HK-2 (cell line): ENCODE measurements around the gene ARHGEF3.
A peak's percentile ranks its signal among the peaks of the same experiment; 100 is the strongest.

Experiments used
- DNase-seq: peaks from one replicate; pipeline ENCODE4 v3.0.0-alpha.2; 2018; ENCODE audit not compliant: unreplicated experiment

ARHGEF3 gene

GRCh38 chr3:56823421-56823926 lies 21.7 kb upstream of the ARHGEF3 start:
- no peak for DNase-seq

- DNase-seq: no peak
These were observed 20.8 kb upstream of the ARHGEF3 start for GRCh38 chr3:56822501-56822900.

GRCh38 chr3:56819016-56819809 lies 17.5 kb upstream of the ARHGEF3 start:
- DNase-seq: no peak

- no peak for DNase-seq
These were observed 16.6 kb upstream of the ARHGEF3 start for GRCh38 chr3:56818156-56818985.

- no peak for DNase-seq
These were observed 15.9 kb upstream of the ARHGEF3 start for GRCh38 chr3:56817646-56818045.

GRCh38 chr3:56816061-56816460 lies 14.3 kb upstream of the ARHGEF3 start:
- DNase-seq: no peak

- no peak for DNase-seq
These were observed 13.8 kb upstream of the ARHGEF3 start for GRCh38 chr3:56815589-56815988.

GRCh38 chr3:56813653-56813960 lies 11.9 kb upstream of the ARHGEF3 start:
- DNase-seq: no peak

GRCh38 chr3:56812754-56813652 lies 11.3 kb upstream of the ARHGEF3 start:
- DNase-seq: no peak

GRCh38 chr3:56811546-56812202 lies 9.9 kb upstream of the ARHGEF3 start:
- no peak for DNase-seq

GRCh38 chr3:56810577-56811545 lies 9.1 kb upstream of the ARHGEF3 start:
- DNase-seq: no peak

GRCh38 chr3:56806407-56806806 lies 4.7 kb upstream of the ARHGEF3 start:
- no peak for DNase-seq

GRCh38 chr3:56802790-56803189 lies 1.0 kb upstream of the ARHGEF3 start:
- no peak for DNase-seq

- no peak for DNase-seq
These were observed 613 bp upstream of the ARHGEF3 start for GRCh38 chr3:56802378-56802745.

- peak; percentile 0 for DNase-seq
These were observed 702 bp downstream of the ARHGEF3 start for GRCh38 chr3:56800832-56801661.

- peak; percentile 11 for DNase-seq
These were observed 1.5 kb downstream of the ARHGEF3 start for GRCh38 chr3:56800130-56800831.

- DNase-seq: no peak
These were observed 2.4 kb downstream of the ARHGEF3 start for GRCh38 chr3:56799251-56799882.

- no peak for DNase-seq
These were observed 4.8 kb downstream of the ARHGEF3 start for GRCh38 chr3:56796996-56797395.
